GM10248 (cell line): Measurements from ENCODE around the gene MAML2.

ENCODE experiments used
- CTCF ChIA-PET: fragments of 300-600 bp; sonication (Branson Sonifier 250); formaldehyde crosslinking; extraction: SDS; loops from one replicate; lab custom pipeline; 2021; ENCODE audit warnings: antibody characterized with exemption; lab: Yijun Ruan, JAX
- POLR2A ChIA-PET: fragments of 350-650 bp; sonication (Branson Sonifier 250); formaldehyde crosslinking; extraction: SDS; loops from one replicate; lab custom pipeline; 2020; ENCODE audit warnings: antibody characterized with exemption; lab: Yijun Ruan, JAX
- DNase-seq: peaks from one replicate; pipeline ENCODE4 v3.0.0; 2012; ENCODE audit errors: extremely low spot score
- CTCF ChIP-seq: IDR thresholded peaks from 2 replicates; pipeline ENCODE4 v1.5.1; 2012; ENCODE audit warnings: mild to moderate bottlenecking, low read depth; ENCODE audit errors: extremely low read depth, missing control alignments, control extremely low read depth

The MAML2 gene

GRCh38 chr11:96230686-96231085 is 112.3 kb downstream of the MAML2 start:
- CTCF ChIA-PET = interaction anchor here (1.1 to 2.0 kb wide), 3 partner anchors 9 to 112 kb away, joined by 3 to 5 read pairs (median 4); no protein-coding TSS in a partner anchor
- TF ChIP-seq CTCF = no peak
- POLR2A ChIA-PET = no interaction called here
- no peak for DNase-seq

GRCh38 chr11:96229354-96229977 is 113.5 kb downstream of the MAML2 start:
- CTCF ChIA-PET = interaction anchor here (1.0 to 2.4 kb wide), 4 partner anchors 8 to 114 kb away, joined by 3 to 6 read pairs (median 4); partner anchors contain the start of gene MAML2
- no peak for TF ChIP-seq CTCF
- POLR2A ChIA-PET = no interaction called here
- DNase-seq = no peak

- DNase-seq = no peak
- no peak for TF ChIP-seq CTCF
- ChIA-PET CTCF (interaction anchor here (1.3 to 2.4 kb wide), 2 partner anchors 63 to 114 kb away, joined by 3 to 6 read pairs; partner anchors contain the start of gene MAML2), POLR2A (no interaction called here)
Measured at GRCh38 chr11:96228910-96229309, 114.1 kb downstream of the MAML2 start.

- POLR2A ChIA-PET = no interaction called here
- no peak for DNase-seq
Measured at GRCh38 chr11:96228473-96228891, 114.5 kb downstream of the MAML2 start.

GRCh38 chr11:96227244-96227643 is 115.8 kb downstream of the MAML2 start:
- TF ChIP-seq CTCF = no peak
- CTCF ChIA-PET = interaction anchor here (0.9 to 2.5 kb wide), 6 partner anchors 9 to 34 kb away, joined by 3 to 8 read pairs (median 5); no protein-coding TSS in a partner anchor
- DNase-seq = no peak
- POLR2A ChIA-PET = no interaction called here

More at GRCh38 chr11:96228473-96228891, 114.5 kb downstream of the MAML2 start:
- TF ChIP-seq CTCF = no peak
- CTCF ChIA-PET = interaction anchor here (0.9 to 2.4 kb wide), 6 partner anchors 10 to 228 kb away, joined by 3 to 6 read pairs (median 3); partner anchors contain the start of gene MAML2

- no peak for DNase-seq
- ChIA-PET POLR2A (no interaction called here), CTCF (no interaction called here)
- no peak for TF ChIP-seq CTCF
Measured at GRCh38 chr11:96223083-96223482, 119.9 kb downstream of the MAML2 start.
